22Rv1 (cell line): ENCODE data around the gene MC3R.

Experiments
- H3K27ac ChIP-seq: fragments of 450-650 bp; 2 replicates; pipeline ENCODE4 v1.5.1; 2017
- ZFX ChIP-seq: fragments of 450-650 bp; IDR thresholded peaks from 2 replicates; pipeline ENCODE4 v1.6.1; 2017; ENCODE audit warnings: antibody characterized with exemption, borderline replicate concordance
- TF ChIP-seq, protein P1 (sequence below): fragments of 450-650 bp; IDR thresholded peaks from 2 replicates; pipeline ENCODE4 v1.5.1; 2017; ENCODE audit warnings: mild to moderate bottlenecking

Gene MC3R

GRCh38 chr20:56249244-56249955 is 868 bp downstream of the MC3R start:
- no peak overlapping the region for H3K27ac ChIP-seq
- TF ChIP-seq, protein P1, sequence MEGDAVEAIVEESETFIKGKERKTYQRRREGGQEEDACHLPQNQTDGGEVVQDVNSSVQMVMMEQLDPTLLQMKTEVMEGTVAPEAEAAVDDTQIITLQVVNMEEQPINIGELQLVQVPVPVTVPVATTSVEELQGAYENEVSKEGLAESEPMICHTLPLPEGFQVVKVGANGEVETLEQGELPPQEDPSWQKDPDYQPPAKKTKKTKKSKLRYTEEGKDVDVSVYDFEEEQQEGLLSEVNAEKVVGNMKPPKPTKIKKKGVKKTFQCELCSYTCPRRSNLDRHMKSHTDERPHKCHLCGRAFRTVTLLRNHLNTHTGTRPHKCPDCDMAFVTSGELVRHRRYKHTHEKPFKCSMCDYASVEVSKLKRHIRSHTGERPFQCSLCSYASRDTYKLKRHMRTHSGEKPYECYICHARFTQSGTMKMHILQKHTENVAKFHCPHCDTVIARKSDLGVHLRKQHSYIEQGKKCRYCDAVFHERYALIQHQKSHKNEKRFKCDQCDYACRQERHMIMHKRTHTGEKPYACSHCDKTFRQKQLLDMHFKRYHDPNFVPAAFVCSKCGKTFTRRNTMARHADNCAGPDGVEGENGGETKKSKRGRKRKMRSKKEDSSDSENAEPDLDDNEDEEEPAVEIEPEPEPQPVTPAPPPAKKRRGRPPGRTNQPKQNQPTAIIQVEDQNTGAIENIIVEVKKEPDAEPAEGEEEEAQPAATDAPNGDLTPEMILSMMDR, result peak; percentile 82
- TF ChIP-seq ZFX, result no peak

- no peak overlapping the region for H3K27ac ChIP-seq
These were observed 1.4 kb downstream of the MC3R start for GRCh38 chr20:56249956-56250355.

GRCh38 chr20:56257604-56258003 is 9.1 kb downstream of the MC3R start:
- TF ChIP-seq, protein P1, result no peak
- TF ChIP-seq ZFX, result no peak
- no peak overlapping the region for H3K27ac ChIP-seq

More at GRCh38 chr20:56249956-56250355, 1.4 kb downstream of the MC3R start:
- TF ChIP-seq, protein P1, result no peak
- TF ChIP-seq ZFX, result no peak

DNA sequence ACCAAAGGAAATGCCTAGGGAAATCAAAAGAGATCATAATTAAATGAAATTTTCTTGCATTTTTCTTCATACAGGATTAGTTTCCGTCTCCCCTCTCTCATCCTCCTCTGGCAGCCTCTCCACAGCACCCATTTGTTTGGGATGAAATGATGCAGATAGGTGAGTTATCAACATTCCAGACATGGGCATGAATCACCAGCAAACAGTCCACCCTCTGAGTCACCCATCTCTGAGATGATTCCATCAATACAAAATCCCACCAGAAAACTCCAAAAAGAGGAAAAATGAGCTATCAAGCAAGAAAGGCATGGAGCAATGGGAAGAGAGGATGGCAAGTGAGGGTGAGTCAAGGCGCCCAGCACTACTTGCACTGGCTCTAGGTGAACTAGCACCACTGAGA is 11.4 kb downstream of the MC3R start:
- TF ChIP-seq, protein P1, result no peak
- TF ChIP-seq ZFX, result no peak

DNA sequence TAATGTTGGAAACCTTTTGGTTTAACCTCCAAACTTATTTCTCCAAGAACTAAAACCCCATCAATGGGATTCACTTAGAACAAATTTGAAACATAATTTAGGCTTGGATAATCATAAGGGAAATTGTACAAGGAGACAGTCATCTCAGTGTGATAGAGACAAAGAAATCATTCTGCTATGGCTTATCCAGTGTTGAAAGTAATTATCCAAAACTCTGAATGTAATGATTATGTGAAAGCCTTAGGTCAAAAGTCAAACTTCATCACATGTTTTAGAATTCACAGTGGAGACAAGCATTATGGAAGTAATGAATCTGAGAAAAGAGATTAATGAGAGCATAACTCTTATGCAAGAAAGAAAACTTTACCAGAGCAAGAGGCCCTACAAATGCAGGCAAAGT is 20.0 kb downstream of the MC3R start:
- TF ChIP-seq, protein P1, result no peak
- TF ChIP-seq ZFX, result no peak
- no peak overlapping the region for H3K27ac ChIP-seq

More for the DNA sequence above, 11.4 kb downstream of the MC3R start:
- no peak overlapping the region for H3K27ac ChIP-seq

DNA sequence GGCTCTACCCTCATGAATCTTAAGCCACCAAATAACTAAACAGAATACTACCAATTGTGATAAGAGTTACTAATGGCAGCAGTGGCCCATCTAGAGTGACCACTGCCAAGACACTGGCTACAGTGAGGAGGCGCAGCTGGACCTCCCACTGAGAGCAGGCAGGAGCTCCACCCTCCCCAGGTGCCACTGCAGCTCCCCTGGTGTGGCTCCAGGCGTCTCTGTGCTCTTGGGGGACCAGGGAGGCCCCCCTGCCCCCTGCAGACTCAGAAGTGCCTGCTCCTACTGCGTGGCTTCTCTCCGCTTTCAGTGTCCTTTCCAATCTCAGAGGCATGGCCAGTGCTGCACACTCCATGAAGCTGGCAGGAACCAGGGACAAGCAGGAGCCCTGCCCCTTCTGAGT is 23.4 kb downstream of the MC3R start:
- TF ChIP-seq, protein P1, result no peak
- TF ChIP-seq ZFX, result no peak

DNA sequence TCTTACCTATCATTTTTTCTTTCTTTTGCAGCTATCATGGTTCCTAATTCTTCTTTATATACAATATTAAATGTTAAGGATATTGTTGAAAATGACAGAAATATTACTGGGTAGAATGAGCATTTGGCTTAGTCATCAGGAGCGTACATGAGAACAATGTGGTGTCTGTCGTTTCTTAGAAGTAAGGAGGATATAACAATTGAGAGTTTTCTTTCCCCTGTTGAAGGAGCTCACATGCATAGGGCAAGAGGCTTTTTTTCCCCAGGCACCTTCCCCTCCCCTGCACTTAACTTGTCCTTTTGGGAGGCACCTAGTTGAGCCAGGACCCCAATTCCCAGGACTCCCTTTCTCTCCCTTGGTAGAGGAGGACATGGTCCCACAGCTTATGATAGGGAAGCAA is 25.0 kb downstream of the MC3R start:
- TF ChIP-seq ZFX, result no peak
- TF ChIP-seq, protein P1, result no peak
- no peak overlapping the region for H3K27ac ChIP-seq

More for the DNA sequence above, 23.4 kb downstream of the MC3R start:
- no peak overlapping the region for H3K27ac ChIP-seq
